SU-DHL-6 (cell line): ENCODE measurements around the gene CIT.

Experiments
- H2AFZ ChIP-seq: fragments of 200-600 bp; sonication (generic); 2 replicates; pipeline ENCODE4 v1.6.1; 2014; ENCODE audit warnings: low read depth, mild to moderate bottlenecking, moderate library complexity, mixed read lengths, antibody characterized with exemption, low read length; ENCODE audit not compliant: severe bottlenecking
- H3F3A ChIP-seq: fragments of 200-600 bp; shearing (Covaris generic); 2 replicates; pipeline ENCODE4 v1.6.0; 2016; ENCODE audit warnings: antibody characterized with exemption, mild to moderate bottlenecking; ENCODE audit not compliant: insufficient read depth
- H3K27ac ChIP-seq: fragments of 200-600 bp; sonication (generic); 2 replicates; pipeline ENCODE4 v1.5.1; 2016; ENCODE audit warnings: low read depth, mild to moderate bottlenecking, low read length, moderate library complexity, mixed read lengths
- H3K27me3 ChIP-seq: fragments of 200-600 bp; sonication (generic), shearing (Covaris generic); 2 replicates; pipeline ENCODE4 v1.6.0; 2014; ENCODE audit warnings: mild to moderate bottlenecking, low read length
- H3K36me3 ChIP-seq: fragments of 200-600 bp; sonication (generic); 2 replicates; pipeline ENCODE4 v1.6.1; 2014; ENCODE audit warnings: mild to moderate bottlenecking, low read length, mixed read lengths
- H3K4me2 ChIP-seq: fragments of 300-600, 200-600 bp; shearing (Covaris generic), sonication (generic); 2 replicates; pipeline ENCODE4 v1.6.0; 2014; ENCODE audit warnings: low read length, low read depth, mild to moderate bottlenecking; ENCODE audit not compliant: poor library complexity, severe bottlenecking
- H3K4me3 ChIP-seq: fragments of 200-600 bp; sonication (generic); 2 replicates; pipeline ENCODE4 v1.5.1; 2014; ENCODE audit warnings: antibody characterized with exemption, low read length, mild to moderate bottlenecking, mixed read lengths; ENCODE audit not compliant: insufficient read depth, poor library complexity, severe bottlenecking
- H3K79me2 ChIP-seq: fragments of 200-600 bp; sonication (generic); 2 replicates; pipeline ENCODE4 v1.6.1; 2014; ENCODE audit warnings: mild to moderate bottlenecking, low read length, moderate library complexity; ENCODE audit not compliant: insufficient read depth
- H3K9ac ChIP-seq: fragments of 200-600 bp; sonication (generic); 2 replicates; pipeline ENCODE4 v1.7.0; 2014; ENCODE audit warnings: mild to moderate bottlenecking, low read length
- H3K9me2 ChIP-seq: fragments of 200-600 bp; sonication (generic); replicated peaks from 2 replicates; pipeline ENCODE4 v1.6.1; 2014; ENCODE audit warnings: low read length; ENCODE audit not compliant: insufficient read depth
- H3K9me3 ChIP-seq: fragments of 200-600 bp; sonication (generic); 2 replicates; pipeline ENCODE4 v1.6.1; 2014; ENCODE audit warnings: low read length, mixed read lengths; ENCODE audit not compliant: insufficient read depth
- H4K20me1 ChIP-seq: fragments of 200-600 bp; sonication (generic); 2 replicates; pipeline ENCODE4 v1.6.1; 2014; ENCODE audit warnings: low read depth, mild to moderate bottlenecking, antibody characterized with exemption, low read length, moderate library complexity, mixed read lengths
- CTCF ChIP-seq: fragments of 200-600 bp; sonication (generic); IDR thresholded peaks from one replicate; pipeline ENCODE4 v1.5.1; 2017; ENCODE audit warnings: antibody characterized with exemption, mild to moderate bottlenecking, low read length, moderate library complexity; ENCODE audit not compliant: insufficient read depth, poor library complexity, severe bottlenecking
- EZH2phosphoT487 ChIP-seq: fragments of 200-600 bp; sonication (generic), shearing (Covaris generic); conservative IDR thresholded peaks from 2 replicates; pipeline ENCODE4 v1.6.1; 2018; ENCODE audit warnings: mild to moderate bottlenecking, antibody characterized with exemption, low read length, moderate library complexity, mixed read lengths

Gene CIT

GRCh38 chr12:119809023-119809422, 68.1 kb downstream of the CIT start:
- no peaks in the 10 kb centered on the region for H3K9me2 ChIP-seq
- H3K36me3 ChIP-seq, result peaks cover 24% of the 10 kb centered on the region
- peaks cover 6% of the 10 kb centered on the region; the same call in 1 of the 2 replicates for H3K9me3 ChIP-seq
- no peaks in the 10 kb centered on the region for H3K79me2 ChIP-seq
- no peak overlapping the region for H3K9ac ChIP-seq
- H4K20me1 ChIP-seq, result no peaks in the 10 kb centered on the region
- no peak overlapping the region for H3K4me3 ChIP-seq
- TF ChIP-seq EZH2phosphoT487 (no peak), CTCF (no peak)
- H3K27me3 ChIP-seq, result no peaks in the 10 kb centered on the region
- H3F3A ChIP-seq, result no peaks in the 10 kb centered on the region
- no peak overlapping the region for H3K4me2 ChIP-seq
- H3K27ac ChIP-seq, result no peak overlapping the region
- no peak overlapping the region for H2AFZ ChIP-seq

GRCh38 chr12:119808441-119808840, 68.7 kb downstream of the CIT start:
- no peak overlapping the region for H3K4me3 ChIP-seq
- H3K4me2 ChIP-seq, result no peak overlapping the region
- no peaks in the 10 kb centered on the region for H4K20me1 ChIP-seq
- peaks cover 24% of the 10 kb centered on the region for H3K36me3 ChIP-seq
- H3K79me2 ChIP-seq, result no peaks in the 10 kb centered on the region
- H3K9ac ChIP-seq, result no peak overlapping the region
- no peak overlapping the region for H3K27ac ChIP-seq
- peaks cover 6% of the 10 kb centered on the region; the same call in 1 of the 2 replicates for H3K9me3 ChIP-seq
- H3F3A ChIP-seq, result no peaks in the 10 kb centered on the region
- TF ChIP-seq EZH2phosphoT487, result no peak
- no peak for TF ChIP-seq CTCF
- no peak overlapping the region for H2AFZ ChIP-seq
- no peaks in the 10 kb centered on the region for H3K9me2 ChIP-seq
- no peaks in the 10 kb centered on the region for H3K27me3 ChIP-seq

GRCh38 chr12:119807380-119807779, 69.7 kb downstream of the CIT start:
- TF ChIP-seq CTCF (no peak), EZH2phosphoT487 (no peak)
- H4K20me1 ChIP-seq, result no peaks in the 10 kb centered on the region
- no peak overlapping the region for H3K27ac ChIP-seq
- peaks cover 24% of the 10 kb centered on the region for H3K36me3 ChIP-seq
- H3K27me3 ChIP-seq, result no peaks in the 10 kb centered on the region
- no peaks in the 10 kb centered on the region for H3K79me2 ChIP-seq
- H3K9me2 ChIP-seq, result no peaks in the 10 kb centered on the region
- no peaks in the 10 kb centered on the region for H3F3A ChIP-seq
- peaks cover 6% of the 10 kb centered on the region; the same call in 1 of the 2 replicates for H3K9me3 ChIP-seq
- no peak overlapping the region for H3K9ac ChIP-seq
- no peak overlapping the region for H3K4me3 ChIP-seq
- no peak overlapping the region for H3K4me2 ChIP-seq
- no peak overlapping the region for H2AFZ ChIP-seq
